ENCODE measurements around the gene DSTN.

DSTN gene

DNA sequence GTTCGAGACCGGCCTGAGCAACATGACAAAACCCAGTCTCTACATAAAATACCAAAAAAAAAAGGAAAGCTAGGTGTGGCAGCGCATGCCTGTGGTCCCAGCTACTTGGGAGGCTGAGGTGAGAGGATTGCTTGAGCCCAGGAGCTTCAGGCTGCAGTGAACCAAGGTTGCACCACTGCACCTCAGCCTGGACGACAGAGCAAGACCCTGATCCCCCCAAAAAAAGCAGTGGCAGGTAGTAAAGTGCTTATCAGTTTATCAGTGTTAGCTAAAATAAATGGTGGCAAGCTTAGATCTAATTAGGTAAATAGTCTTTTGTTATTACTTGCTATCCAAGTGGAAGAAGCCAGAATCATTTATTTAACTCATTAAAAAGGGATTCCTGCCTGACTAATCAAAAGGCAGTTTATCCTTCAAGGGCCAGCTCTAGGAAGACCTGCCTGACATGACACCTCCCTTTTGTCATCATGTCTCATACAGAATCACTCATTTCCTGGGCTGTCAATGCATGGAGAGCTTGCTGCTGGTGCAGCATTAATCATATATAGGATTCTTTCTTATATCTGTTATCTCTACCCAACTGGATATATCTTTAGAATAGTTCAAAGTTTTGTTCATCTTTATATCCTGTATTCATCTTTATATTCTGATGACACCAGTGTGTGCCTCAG lies 9.6 kb downstream of the DSTN start:
- TF ChIP-seq, protein P1, sequence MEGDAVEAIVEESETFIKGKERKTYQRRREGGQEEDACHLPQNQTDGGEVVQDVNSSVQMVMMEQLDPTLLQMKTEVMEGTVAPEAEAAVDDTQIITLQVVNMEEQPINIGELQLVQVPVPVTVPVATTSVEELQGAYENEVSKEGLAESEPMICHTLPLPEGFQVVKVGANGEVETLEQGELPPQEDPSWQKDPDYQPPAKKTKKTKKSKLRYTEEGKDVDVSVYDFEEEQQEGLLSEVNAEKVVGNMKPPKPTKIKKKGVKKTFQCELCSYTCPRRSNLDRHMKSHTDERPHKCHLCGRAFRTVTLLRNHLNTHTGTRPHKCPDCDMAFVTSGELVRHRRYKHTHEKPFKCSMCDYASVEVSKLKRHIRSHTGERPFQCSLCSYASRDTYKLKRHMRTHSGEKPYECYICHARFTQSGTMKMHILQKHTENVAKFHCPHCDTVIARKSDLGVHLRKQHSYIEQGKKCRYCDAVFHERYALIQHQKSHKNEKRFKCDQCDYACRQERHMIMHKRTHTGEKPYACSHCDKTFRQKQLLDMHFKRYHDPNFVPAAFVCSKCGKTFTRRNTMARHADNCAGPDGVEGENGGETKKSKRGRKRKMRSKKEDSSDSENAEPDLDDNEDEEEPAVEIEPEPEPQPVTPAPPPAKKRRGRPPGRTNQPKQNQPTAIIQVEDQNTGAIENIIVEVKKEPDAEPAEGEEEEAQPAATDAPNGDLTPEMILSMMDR (conservative IDR thresholded peaks at IDR 0.05; ENCODE audit: low read length) = no peak
- DNase-seq (ENCODE audit: low read depth) = no peak

DNA sequence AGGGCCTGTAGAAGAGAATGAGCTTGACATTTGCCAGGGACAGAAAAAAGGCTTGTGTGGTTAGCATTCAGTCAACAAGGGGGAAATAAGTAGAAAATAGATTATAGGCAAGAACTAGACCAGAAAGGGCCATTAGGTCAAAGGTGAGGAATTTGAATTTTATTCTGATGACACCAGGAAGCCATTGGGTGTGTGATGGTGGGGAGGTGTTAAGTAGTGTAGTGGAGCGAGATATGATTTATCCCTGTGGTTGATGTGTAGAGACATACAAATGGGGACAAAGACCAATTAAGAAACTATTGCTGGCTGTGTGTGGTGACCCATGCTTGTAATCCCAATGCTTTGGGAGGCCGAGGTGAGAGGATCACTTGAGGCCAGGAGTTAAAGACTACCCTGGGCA lies 11.0 kb downstream of the DSTN start:
- DNase-seq (ENCODE audit: low read depth) = no peak
- no peak overlapping the region for H3K4me3 ChIP-seq (ENCODE audit: low read length)
- TF ChIP-seq, protein P1 (conservative IDR thresholded peaks at IDR 0.05; ENCODE audit: low read length) = no peak

More for the DNA sequence above, 9.6 kb downstream of the DSTN start:
- no peak overlapping the region for H3K4me3 ChIP-seq (ENCODE audit: low read length)

DNA sequence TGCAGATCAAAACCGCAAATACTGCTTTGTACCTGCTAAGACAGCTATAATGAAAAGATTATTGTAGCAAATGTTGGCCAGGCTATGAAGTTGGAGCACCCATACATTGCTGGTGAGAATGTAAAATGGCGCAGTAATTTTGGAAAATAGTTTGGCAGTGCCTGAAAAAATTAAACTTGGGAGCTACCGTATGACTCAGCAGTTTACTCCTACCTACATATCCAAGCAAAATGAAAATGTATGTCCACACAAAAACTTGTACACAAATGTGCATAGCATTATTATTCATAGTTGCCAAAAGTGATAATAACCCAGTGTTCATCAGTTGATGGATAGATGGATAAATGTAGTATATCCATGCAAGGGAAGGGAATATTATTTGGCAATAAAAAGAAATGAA lies 13.3 kb downstream of the DSTN start:
- no peak for DNase-seq (ENCODE audit: low read depth)
- TF ChIP-seq, protein P1 (conservative IDR thresholded peaks at IDR 0.05; ENCODE audit: low read length) = no peak
- no peak overlapping the region for H3K4me3 ChIP-seq (ENCODE audit: low read length)

DNA sequence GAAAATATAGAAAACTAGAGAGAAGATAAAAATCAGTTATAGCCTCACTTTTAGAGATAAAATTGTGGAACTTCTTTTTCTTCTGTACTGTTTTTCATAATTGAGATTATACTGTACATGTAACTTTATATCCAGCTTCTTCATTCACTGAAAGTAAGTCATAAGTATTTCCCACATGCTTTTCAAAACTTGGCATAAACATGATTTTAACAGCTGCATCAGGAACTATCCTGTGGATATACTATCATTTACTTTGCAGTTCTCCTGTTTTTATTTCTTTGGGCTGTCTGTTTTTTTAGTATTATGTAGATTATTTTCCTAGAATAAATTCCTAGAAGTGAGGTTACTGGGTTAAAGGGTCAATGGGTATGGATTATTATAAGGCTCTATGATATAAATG lies 14.8 kb downstream of the DSTN start:
- no peak overlapping the region for H3K4me3 ChIP-seq (ENCODE audit: low read length)
- DNase-seq (ENCODE audit: low read depth) = no peak
- TF ChIP-seq, protein P1 (conservative IDR thresholded peaks at IDR 0.05; ENCODE audit: low read length) = no peak

DNA sequence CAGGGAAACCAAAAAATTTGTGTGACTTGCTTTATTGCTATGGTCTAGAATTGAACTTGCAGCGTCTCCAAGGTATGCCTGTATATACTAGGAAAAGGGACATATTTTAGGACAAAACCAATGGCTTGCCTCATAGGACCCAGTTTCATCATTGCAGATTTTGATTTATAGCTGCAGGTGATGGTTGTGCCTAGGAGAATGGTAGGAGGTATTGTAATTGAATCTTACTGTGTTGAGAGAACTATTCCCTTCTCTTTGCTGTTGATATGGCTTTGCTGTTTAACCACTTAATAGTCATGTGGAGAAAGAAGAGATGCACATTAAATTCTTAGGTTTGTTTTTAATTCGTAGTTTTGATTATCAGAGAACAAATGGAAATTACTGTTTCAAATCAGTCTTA lies 16.4 kb downstream of the DSTN start:
- DNase-seq (ENCODE audit: low read depth) = no peak
- H3K4me3 ChIP-seq (ENCODE audit: low read length) = no peak overlapping the region
- TF ChIP-seq, protein P1 (conservative IDR thresholded peaks at IDR 0.05; ENCODE audit: low read length) = no peak

DNA sequence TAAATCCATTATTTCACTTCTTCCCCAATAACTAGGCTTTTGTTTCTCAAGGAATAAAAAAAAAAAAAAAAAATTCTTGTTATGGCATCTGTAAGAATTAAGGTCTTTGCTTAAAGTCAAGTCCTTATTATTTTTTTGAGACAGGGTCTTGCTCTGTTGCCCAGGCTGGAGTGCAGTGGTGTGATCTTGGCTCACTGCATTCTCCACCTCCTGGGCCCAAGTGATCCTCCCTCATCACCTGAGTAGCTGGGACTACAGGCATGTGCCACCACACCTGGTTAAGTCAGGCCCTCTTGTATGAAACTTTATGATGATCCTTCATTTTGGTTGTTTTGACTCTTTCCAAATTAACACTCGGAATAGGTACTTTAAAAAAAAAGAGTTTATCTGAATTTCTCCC lies 17.3 kb downstream of the DSTN start:
- no peak overlapping the region for H3K4me3 ChIP-seq (ENCODE audit: low read length)
- TF ChIP-seq, protein P1 (conservative IDR thresholded peaks at IDR 0.05; ENCODE audit: low read length) = no peak
- DNase-seq (ENCODE audit: low read depth) = no peak

DNA sequence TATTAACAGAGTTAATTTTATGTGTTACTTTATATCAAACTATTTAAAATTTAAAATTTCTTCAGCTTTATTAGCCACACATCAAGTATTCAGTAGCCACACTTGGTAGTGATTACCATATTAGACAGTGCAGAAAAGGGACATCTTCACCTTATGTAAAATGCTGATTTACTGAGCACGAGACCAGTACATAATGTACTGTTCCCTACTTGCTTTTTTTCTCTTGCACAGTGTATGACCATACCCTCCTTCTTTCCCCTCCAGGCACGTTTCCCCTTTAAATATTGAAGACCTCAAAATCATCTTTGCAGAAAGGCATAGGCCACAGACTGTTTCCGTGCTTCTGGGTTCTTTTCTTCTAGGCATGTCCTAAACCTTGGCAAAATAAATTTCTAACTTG lies 17.9 kb downstream of the DSTN start:
- H3K4me3 ChIP-seq (ENCODE audit: low read length) = no peak overlapping the region
- no peak for DNase-seq (ENCODE audit: low read depth)
- TF ChIP-seq, protein P1 (conservative IDR thresholded peaks at IDR 0.05; ENCODE audit: low read length) = no peak

All from AG10803 (cell line).